ENCODE data around the gene ABCC5.

Gene ABCC5

GRCh38 chr3:183875411-183875810 is 142.3 kb downstream of the ABCC5 start:
- no peak overlapping the region for H3K4me3 ChIP-seq (ENCODE audit: low read depth, low read length)
- peak; percentile 45 for DNase-seq (ENCODE audit: low read depth)
- TF ChIP-seq CTCF (IDR thresholded peaks at IDR 0.05; ENCODE audit: low read depth, low read length) (no peak), POLR2A (IDR thresholded peaks at IDR 0.05; ENCODE audit: extremely low read depth, insufficient read length) (no peak), MAX (IDR thresholded peaks at IDR 0.05; ENCODE audit: low read depth, low read length) (no peak), MYC (IDR thresholded peaks at IDR 0.05; ENCODE audit: low read depth, low read length) (no peak)

- H3K4me3 ChIP-seq (ENCODE audit: low read depth, low read length), result no peak overlapping the region
- no peak for DNase-seq (ENCODE audit: low read depth)
- TF ChIP-seq CTCF (IDR thresholded peaks at IDR 0.05; ENCODE audit: low read depth, low read length) (no peak), MYC (IDR thresholded peaks at IDR 0.05; ENCODE audit: low read depth, low read length) (no peak), POLR2A (IDR thresholded peaks at IDR 0.05; ENCODE audit: extremely low read depth, insufficient read length) (no peak), MAX (IDR thresholded peaks at IDR 0.05; ENCODE audit: low read depth, low read length) (no peak)
Measured at GRCh38 chr3:183873914-183874313, 143.8 kb downstream of the ABCC5 start.

- no peak for DNase-seq (ENCODE audit: low read depth)
Measured at GRCh38 chr3:183871541-183871940, 146.1 kb downstream of the ABCC5 start.

DNA sequence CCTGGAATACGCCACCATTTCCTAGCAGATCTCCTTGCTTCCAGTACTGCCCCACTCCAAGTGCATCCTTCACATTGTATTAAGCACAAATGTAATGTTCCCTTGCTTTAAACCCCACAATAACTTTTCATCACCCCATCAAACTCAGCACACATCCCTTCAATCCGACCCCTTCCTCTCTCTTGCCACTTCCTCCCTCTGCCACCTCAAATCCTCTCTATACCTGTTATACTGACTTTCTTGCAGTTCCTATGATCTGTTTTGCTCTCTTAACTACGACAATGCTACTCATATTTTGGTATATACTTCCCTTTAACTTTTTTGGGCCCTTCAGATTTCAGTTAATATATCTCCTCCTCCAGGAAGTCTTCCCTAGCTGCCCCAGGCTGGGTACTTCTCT is 147.1 kb downstream of the ABCC5 start:
- TF ChIP-seq POLR2A (IDR thresholded peaks at IDR 0.05; ENCODE audit: extremely low read depth, insufficient read length) (no peak), MYC (IDR thresholded peaks at IDR 0.05; ENCODE audit: low read depth, low read length) (no peak), CTCF (IDR thresholded peaks at IDR 0.05; ENCODE audit: low read depth, low read length) (no peak), MAX (IDR thresholded peaks at IDR 0.05; ENCODE audit: low read depth, low read length) (no peak)
- H3K4me3 ChIP-seq (ENCODE audit: low read depth, low read length), result no peak overlapping the region
- DNase-seq (ENCODE audit: low read depth), result no peak

More at GRCh38 chr3:183871541-183871940, 146.1 kb downstream of the ABCC5 start:
- TF ChIP-seq MAX (IDR thresholded peaks at IDR 0.05; ENCODE audit: low read depth, low read length) (no peak), MYC (IDR thresholded peaks at IDR 0.05; ENCODE audit: low read depth, low read length) (no peak), CTCF (IDR thresholded peaks at IDR 0.05; ENCODE audit: low read depth, low read length) (no peak), POLR2A (IDR thresholded peaks at IDR 0.05; ENCODE audit: extremely low read depth, insufficient read length) (no peak)
- H3K4me3 ChIP-seq (ENCODE audit: low read depth, low read length), result no peak overlapping the region

Measured in NB4 (cell line).